HepG2 (cell line): Measurements from ENCODE around the gene HPS3. TPM values are rescaled to one million over a fixed set of nuclear protein-coding genes. Genes with fewer than 3 reads are reported as not detected.
A peak's percentile ranks its signal among the peaks of the same experiment; 100 is the strongest.
"Not testable (repeated sequence)": the region's sequence is repeated elsewhere in the genome, so short reads cannot be mapped to it uniquely, and the experiment has no call there.

Source experiments
- ATAC-seq: fragments of 200-7000 bp; cut with Tn5 transposase; 3 replicates; pipeline ENCODE4 v1.9.1; 2020; ENCODE audit warnings: mild to moderate bottlenecking, moderate library complexity
- BruUV-seq: library from RNA; stranded (reverse); fragments of 400-500 nt; replicated peaks from 2 replicates; lab custom pipeline; 2021; lab: Mats Ljungman, UMichigan
- CTCF ChIA-PET: fragments of 300-600 bp; formaldehyde crosslinking; extraction: SDS; loops from one replicate; lab custom pipeline; 2021; ENCODE audit warnings: low total read pairs, inconsistent platforms, low intra/inter-chr PET ratio; lab: Yijun Ruan, JAX
- POLR2A ChIA-PET: fragments of 350-600 bp; sonication (Branson Sonifier 250); formaldehyde crosslinking; loops from one replicate; lab custom pipeline; 2020; ENCODE audit warnings: antibody characterized with exemption, inconsistent platforms; lab: Yijun Ruan, JAX
- DNase-seq: peaks from one replicate; pipeline ENCODE4 v3.0.0-alpha.2; 2015; ENCODE audit warnings: low spot score
- FAIRE-seq: peaks from 3 replicates; lab custom pipeline; 2011; peaks lifted over from hg19 to GRCh38; lab: Jason Lieb, UNC
- H2AFZ ChIP-seq: one replicate; pipeline ENCODE4 v1.6.1; 2011; ENCODE audit warnings: low read length, inconsistent platforms
- H3K27ac ChIP-seq: fragments of 300-600 bp; 3 replicates; pipeline ENCODE4 v1.8.0; 2011; ENCODE audit warnings: mixed run types, mild to moderate bottlenecking, mixed read lengths, low read length, inconsistent platforms; ENCODE audit not compliant: insufficient read depth; ENCODE audit errors: extremely low read length
- H3K27me3 ChIP-seq, 2 experiments: fragments of 200-600 bp in 1 of 2; 2 replicates in 1 of 2; 3 replicates in 1 of 2; pipeline versions ENCODE4 v1.6.0 to v1.8.0; 2011; ENCODE audit warnings: low read length in 2 of 2, mild to moderate bottlenecking in 2 of 2, moderate library complexity in 2 of 2, inconsistent platforms in 1 of 2; ENCODE audit not compliant: insufficient read depth in 2 of 2, control insufficient read depth in 1 of 2
- H3K36me3 ChIP-seq, 2 experiments: fragments of 200-600 bp in 1 of 2; replicated peaks in 1 of 2; 2 replicates in 1 of 2; 3 replicates in 1 of 2; pipeline versions ENCODE4 v1.5.1 to v1.8.0; 2011; ENCODE audit warnings: low read length in 2 of 2, inconsistent platforms in 1 of 2; ENCODE audit not compliant: insufficient read depth in 2 of 2, control insufficient read depth in 1 of 2
- H3K4me1 ChIP-seq: 2 replicates; pipeline ENCODE4 v1.5.1; 2012; ENCODE audit warnings: low read length, inconsistent platforms; ENCODE audit not compliant: insufficient read depth
- H3K4me2 ChIP-seq: 2 replicates; pipeline ENCODE4 v1.6.0; 2011; ENCODE audit warnings: low read depth, low read length, inconsistent platforms
- H3K4me3 ChIP-seq, 3 experiments: fragments of 200-600 bp in 1 of 3; sonication (generic), shearing (Covaris generic) in 1 of 3; replicated peaks in 1 of 3; 2 replicates each; pipeline ENCODE4 v1.5.1; 2011 to 2016; ENCODE audit warnings: low read length in 3 of 3, inconsistent platforms in 2 of 3, low read depth in 2 of 3, mild to moderate bottlenecking in 2 of 3, control low read depth in 1 of 3, mixed read lengths in 1 of 3; ENCODE audit not compliant: insufficient read depth in 1 of 3
- H3K79me2 ChIP-seq: one replicate; pipeline ENCODE4 v1.6.1; 2011; ENCODE audit warnings: low read length, inconsistent platforms; ENCODE audit not compliant: insufficient read depth
- H3K9ac ChIP-seq: 2 replicates; pipeline ENCODE4 v1.6.0; 2011; ENCODE audit warnings: mild to moderate bottlenecking, low read depth, low read length, inconsistent platforms; ENCODE audit not compliant: insufficient read depth
- H3K9me3 ChIP-seq: 2 replicates; pipeline ENCODE4 v1.5.1; 2012; ENCODE audit warnings: mild to moderate bottlenecking, low read length
- H4K20me1 ChIP-seq: 2 replicates; pipeline ENCODE4 v1.6.0; 2011; ENCODE audit warnings: inconsistent platforms, mild to moderate bottlenecking, low read length, moderate library complexity; ENCODE audit not compliant: insufficient read depth
- HOMEZ ChIP-seq: IDR thresholded peaks from 2 replicates; pipeline ENCODE4 v1.6.1; 2016; ENCODE audit warnings: low read depth
- MAX ChIP-seq: IDR thresholded peaks from 2 replicates; pipeline ENCODE4 v1.6.1; 2012; ENCODE audit warnings: inconsistent platforms
- PHF21A ChIP-seq: sonication (generic); formaldehyde crosslinking; IDR thresholded peaks from 2 replicates; pipeline ENCODE4 v1.5.0; 2020; ENCODE audit warnings: mild to moderate bottlenecking, missing genetic modification reagents
- POGZ ChIP-seq: sonication (generic); formaldehyde crosslinking; IDR thresholded peaks from 2 replicates; pipeline ENCODE4 v1.4.0; 2020; ENCODE audit warnings: mild to moderate bottlenecking, missing genetic modification reagents
- SNAPC5 ChIP-seq: sonication (generic); formaldehyde crosslinking; IDR thresholded peaks from 2 replicates; pipeline ENCODE4 v1.8.1; 2023; ENCODE audit warnings: mild to moderate bottlenecking, missing genetic modification reagents, borderline replicate concordance
- TMF1 ChIP-seq: sonication (generic); formaldehyde crosslinking; IDR thresholded peaks from 2 replicates; pipeline ENCODE4 v1.8.1; 2022; ENCODE audit warnings: low read depth, missing genetic modification reagents
- TOPORS ChIP-seq: sonication (generic); formaldehyde crosslinking; IDR thresholded peaks from 2 replicates; pipeline ENCODE4 v1.8.0; 2023; ENCODE audit warnings: mild to moderate bottlenecking, missing genetic modification reagents
- YEATS4 ChIP-seq: sonication (generic); formaldehyde crosslinking; IDR thresholded peaks from 2 replicates; pipeline ENCODE4 v1.4.0; 2020; ENCODE audit warnings: missing genetic modification reagents, borderline replicate concordance
- ZFY ChIP-seq: sonication (generic); formaldehyde crosslinking; IDR thresholded peaks from 2 replicates; pipeline ENCODE4 v1.4.0; 2020; ENCODE audit warnings: missing genetic modification reagents
- ZMYM4 ChIP-seq: sonication (generic); formaldehyde crosslinking; IDR thresholded peaks from 2 replicates; pipeline ENCODE4 v1.8.1; 2023; ENCODE audit warnings: mild to moderate bottlenecking, missing genetic modification reagents
- ZNF337 ChIP-seq: sonication (generic); formaldehyde crosslinking; IDR thresholded peaks from 2 replicates; pipeline ENCODE4 v1.5.1; 2020; ENCODE audit warnings: missing genetic modification reagents, low read depth, mild to moderate bottlenecking, borderline replicate concordance
- ZNF430 ChIP-seq: sonication (generic); formaldehyde crosslinking; IDR thresholded peaks from 2 replicates; pipeline ENCODE4 v1.9.0; 2021; ENCODE audit warnings: mild to moderate bottlenecking, missing genetic modification reagents
- ZNF431 ChIP-seq: sonication (generic); formaldehyde crosslinking; IDR thresholded peaks from 2 replicates; pipeline ENCODE4 v1.9.0; 2022; ENCODE audit warnings: missing genetic modification reagents, low read depth, mild to moderate bottlenecking, borderline replicate concordance
- ZNF558 ChIP-seq: sonication (generic); formaldehyde crosslinking; IDR thresholded peaks from 2 replicates; pipeline ENCODE4 v1.9.0; 2022; ENCODE audit warnings: mild to moderate bottlenecking, missing genetic modification reagents, borderline replicate concordance
- ZNF605 ChIP-seq: sonication (generic); formaldehyde crosslinking; IDR thresholded peaks from 2 replicates; pipeline ENCODE4 v1.8.0; 2022; ENCODE audit warnings: mild to moderate bottlenecking, missing genetic modification reagents
- ZNF879 ChIP-seq: sonication (generic); formaldehyde crosslinking; IDR thresholded peaks from 2 replicates; pipeline ENCODE4 v1.8.1; 2023; ENCODE audit warnings: missing genetic modification reagents
- WGBS: methylation state at CpG from one replicate; pipeline ENCODE4 v1.1.6; 2017; ENCODE audit warnings: low lambda C conversion rate; 5-methylcytosine and 5-hydroxymethylcytosine counted together
- in situ Hi-C: cut with HindIII; loops from 2 replicates; pipeline ENCODE4 v1.10.0; 2017; ENCODE audit warnings: low pct_unique_long_range_greater_than_20kb; ENCODE audit not compliant: extremely low pct_ligation_motif_present
- intact Hi-C: fragments of 100-400 bp; cut with micrococcal nuclease; formaldehyde crosslinking; loops from one replicate; pipeline ENCODE4 v1.10.0; 2022; ENCODE audit not compliant: unreplicated experiment
- polyA plus RNA-seq, 8 experiments: library from polyadenylated mRNA; depleted of rRNA in 3 of 8; stranded (reverse) in 7 of 8; unstranded in 1 of 8; fragments of >200 nt; fragmentation: Illumina TruSeq in 4 of 8; extraction: Trizol in 4 of 8; gene quantifications; 2 replicates each; pipeline versions ENCODE4 v1.2.1 to v1.2.3, GENCODE V29; 2011 to 2016; ENCODE audit warnings: low read depth in 4 of 8, missing spikeins in 1 of 8, mixed read lengths in 1 of 8; ENCODE audit not compliant: insufficient read depth in 1 of 8
- total RNA-seq, 5 experiments: library from RNA; depleted of rRNA; stranded (reverse); fragments of >200 nt; fragmentation: Illumina TruSeq; extraction: Trizol; gene quantifications; 2 replicates each; pipeline ENCODE4 v1.2.3, GENCODE V29; 2016; ENCODE audit warnings: low read depth in 1 of 5
- TF ChIP-seq, protein P1 (sequence below): IDR thresholded peaks from 2 replicates; pipeline ENCODE4 v1.6.1; 2016; ENCODE audit warnings: missing genetic modification reagents, missing compliant biosample characterization
- TF ChIP-seq, protein P2 (sequence below): sonication (generic); formaldehyde crosslinking; IDR thresholded peaks from 2 replicates; pipeline ENCODE4 v1.8.0; 2022; ENCODE audit warnings: mild to moderate bottlenecking, missing genetic modification reagents, borderline replicate concordance

HPS3 gene
- total and polyA plus RNA-seq, 2 of the 13 experiments (the other 11 are each of a cell fraction or from before 2014, with no cell fraction given) = 9.5 to 18.9 TPM

DNA sequence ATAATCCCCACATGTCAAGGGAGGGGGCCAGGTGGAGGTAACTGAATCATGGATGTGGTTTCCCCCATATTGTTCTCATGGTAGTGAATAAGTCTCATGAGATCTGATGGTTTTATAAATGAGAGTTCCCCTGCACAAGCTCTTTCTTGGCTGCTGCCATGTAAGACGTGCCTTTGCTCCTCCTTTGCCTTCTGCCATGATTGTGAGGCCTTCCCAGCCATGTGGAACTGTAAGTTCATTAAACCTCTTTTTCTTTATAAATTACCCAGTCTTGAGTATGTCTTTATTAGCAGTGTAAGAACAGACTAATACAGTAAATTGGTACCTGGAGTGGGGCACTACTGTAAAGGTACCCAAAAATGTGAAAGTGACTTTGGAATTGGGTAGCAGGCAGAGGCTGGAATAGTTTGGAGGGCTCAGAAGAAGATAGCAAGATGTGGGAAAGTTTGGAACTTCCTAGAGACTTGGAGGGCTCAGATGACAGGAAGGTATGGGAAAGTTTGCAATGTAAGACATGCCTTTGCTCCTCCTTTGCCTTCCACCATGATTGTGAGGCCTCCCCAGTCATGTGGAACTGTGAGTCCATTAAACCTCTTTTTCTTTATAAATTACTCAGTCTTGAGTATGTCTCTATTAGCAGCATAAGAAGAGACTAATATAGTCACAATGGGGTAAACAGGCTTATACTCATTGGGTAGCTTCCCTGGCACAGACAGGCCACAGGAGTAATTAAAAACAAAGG is 90.1 kb downstream of the HPS3 start:
- POLR2A ChIA-PET = interaction anchor here (1.9 kb wide), 1 partner anchor 89 kb away, joined by 5 read pairs; the partner anchor contains the start of gene HPS3
- H3K27ac ChIP-seq = peak overlapping the region; percentile 99
- TF ChIP-seq SNAPC5 (CRISPR knock-in tag) (0 out of 2 replicates have a peak, but pooled peaks have one; percentile 38), ZNF558 (CRISPR knock-in tag) (peak; percentile 31; the same call in 1 of the 2 replicates), ZNF430 (CRISPR knock-in tag) (peak; percentile 28; the same call in 1 of the 2 replicates), PHF21A (CRISPR knock-in tag) (0 out of 2 replicates have a peak, but pooled peaks have one; percentile 12), HOMEZ (peak; percentile 12; the same call in 1 of the 2 replicates), TMF1 (CRISPR knock-in tag) (0 out of 2 replicates have a peak, but pooled peaks have one; percentile 39), MAX (0 out of 2 replicates have a peak, but pooled peaks have one; percentile 10), TOPORS (peak; percentile 28; the same call in 1 of the 2 replicates), ZNF337 (CRISPR knock-in tag) (0 out of 2 replicates have a peak, but pooled peaks have one; percentile 29), ZNF605 (peak; percentile 74), YEATS4 (0 out of 2 replicates have a peak, but pooled peaks have one; percentile 15), ZNF879 (CRISPR knock-in tag) (peak; percentile 36; the same call in 1 of the 2 replicates), ZNF431 (CRISPR knock-in tag) (peak; percentile 92; the same call in 1 of the 2 replicates), POGZ (peak; percentile 23; the same call in 1 of the 2 replicates), ZMYM4 (peak; percentile 41; the same call in 1 of the 2 replicates), ZFY (peak; percentile 46)
- TF ChIP-seq, protein P1, sequence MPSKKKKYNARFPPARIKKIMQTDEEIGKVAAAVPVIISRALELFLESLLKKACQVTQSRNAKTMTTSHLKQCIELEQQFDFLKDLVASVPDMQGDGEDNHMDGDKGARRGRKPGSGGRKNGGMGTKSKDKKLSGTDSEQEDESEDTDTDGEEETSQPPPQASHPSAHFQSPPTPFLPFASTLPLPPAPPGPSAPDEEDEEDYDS (CRISPR knock-in tag) = 0 out of 2 replicates have a peak, but pooled peaks have one; percentile 26
- TF ChIP-seq, protein P2, sequence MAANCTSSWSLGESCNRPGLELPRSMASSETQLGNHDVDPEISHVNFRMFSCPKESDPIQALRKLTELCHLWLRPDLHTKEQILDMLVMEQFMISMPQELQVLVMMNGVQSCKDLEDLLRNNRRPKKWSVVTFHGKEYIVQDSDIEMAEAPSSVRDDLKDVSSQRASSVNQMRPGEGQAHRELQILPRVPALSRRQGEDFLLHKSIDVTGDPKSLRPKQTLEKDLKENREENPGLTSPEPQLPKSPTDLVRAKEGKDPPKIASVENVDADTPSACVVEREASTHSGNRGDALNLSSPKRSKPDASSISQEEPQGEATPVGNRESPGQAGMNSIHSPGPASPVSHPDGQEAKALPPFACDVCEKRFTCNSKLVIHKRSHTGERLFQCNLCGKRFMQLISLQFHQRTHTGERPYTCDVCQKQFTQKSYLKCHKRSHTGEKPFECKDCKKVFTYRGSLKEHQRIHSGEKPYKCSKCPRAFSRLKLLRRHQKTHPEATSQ (CRISPR knock-in tag) = peak; percentile 88; the same call in 1 of the 2 replicates

More for the DNA sequence above, 90.1 kb downstream of the HPS3 start:
- Histone ChIP-seq H3K79me2 (peaks cover 85% of the 10 kb centered on the region), H3K4me1 (peaks cover 57% of the 10 kb centered on the region), H3K4me2 (peak overlapping the region; percentile 83), H3K9ac (peak overlapping the region; percentile 96), H3K4me3 (peak overlapping the region; percentile 70 to 98 (median 78))
- FAIRE-seq, in situ Hi-C loops, H3K9me3 ChIP-seq, ATAC-seq, H3K27me3 ChIP-seq, DNase-seq, H2AFZ ChIP-seq, BruUV-seq, H3K36me3 ChIP-seq, H4K20me1 ChIP-seq: not testable (repeated sequence)
- WGBS = 94% methylated on average over 1 of the region's 1 CpG
- intact Hi-C loops = loop anchor here (5.0 to 10.0 kb wide), 2 partner anchors 168 to 205 kb away; no protein-coding TSS in a partner anchor
- CTCF ChIA-PET = interaction anchor here (1.1 kb wide), 1 partner anchor 53 kb away, joined by 3 read pairs; no protein-coding TSS in a partner anchor
